Stimulated activated naive CD8-positive, alpha-beta T cell treated with anti-CD3 and anti-CD28 coated beads, Interleukin-15, Interleukin-2, amounts not matched to agents 100 U/mL and 50 U/mL, for 24 hours (primary cell): ENCODE results near the gene ATF7IP2.
"Not testable (repeated sequence)": the region's sequence is repeated elsewhere in the genome, so short reads cannot be mapped to it uniquely, and the experiment has no call there.

Source experiments
- ATAC-seq: fragments of 150-1000 bp; cut with Tn5 transposase; one replicate; pipeline ENCODE4 v1.10.0; 2021
- DNase-seq: peaks from one replicate; pipeline ENCODE4 v3.0.0; 2021

ATF7IP2 gene

GRCh38 chr16:10376229-10376628, 9.6 kb upstream of the ATF7IP2 start:
- DNase-seq (no peak), ATAC-seq (no peak)

GRCh38 chr16:10383626-10384025, 2.2 kb upstream of the ATF7IP2 start:
- no peak for DNase-seq

GRCh38 chr16:10386517-10387100, 748 bp downstream of the ATF7IP2 start:
- DNase-seq: no peak

More at GRCh38 chr16:10383626-10384025, 2.2 kb upstream of the ATF7IP2 start:
- ATAC-seq: no peak

GRCh38 chr16:10387188-10387617, 1.3 kb downstream of the ATF7IP2 start:
- ATAC-seq: no peak

More at GRCh38 chr16:10386517-10387100, 748 bp downstream of the ATF7IP2 start:
- no peak for ATAC-seq

GRCh38 chr16:10388988-10389387, 3.1 kb downstream of the ATF7IP2 start:
- ATAC-seq: no peak
- no peak for DNase-seq

More at GRCh38 chr16:10387188-10387617, 1.3 kb downstream of the ATF7IP2 start:
- DNase-seq: no peak

GRCh38 chr16:10390330-10390729, 4.5 kb downstream of the ATF7IP2 start:
- DNase-seq (no peak), ATAC-seq (no peak)

GRCh38 chr16:10390867-10391266, 5.0 kb downstream of the ATF7IP2 start:
- ATAC-seq (no peak), DNase-seq (no peak)

- DNase-seq: no peak
- ATAC-seq: no peak
Measured at GRCh38 chr16:10391339-10391738, 5.5 kb downstream of the ATF7IP2 start.

- no peak for DNase-seq
- no peak for ATAC-seq
Measured at GRCh38 chr16:10402975-10403374, 17.1 kb downstream of the ATF7IP2 start.

GRCh38 chr16:10405386-10405939, 19.6 kb downstream of the ATF7IP2 start:
- ATAC-seq: no peak
- DNase-seq: no peak

GRCh38 chr16:10408824-10409381, 23.0 kb downstream of the ATF7IP2 start:
- DNase-seq (no peak), ATAC-seq (no peak)

GRCh38 chr16:10409713-10410112, 23.9 kb downstream of the ATF7IP2 start:
- DNase-seq, ATAC-seq: not testable (repeated sequence)

GRCh38 chr16:10410469-10410868, 24.6 kb downstream of the ATF7IP2 start:
- no peak for ATAC-seq

GRCh38 chr16:10412935-10413601, 27.2 kb downstream of the ATF7IP2 start:
- DNase-seq (no peak), ATAC-seq (no peak)

More at GRCh38 chr16:10410469-10410868, 24.6 kb downstream of the ATF7IP2 start:
- no peak for DNase-seq

- not testable (repeated sequence) for ATAC-seq, DNase-seq
Measured at GRCh38 chr16:10418204-10418603, 32.3 kb downstream of the ATF7IP2 start.

GRCh38 chr16:10419701-10420100, 33.8 kb downstream of the ATF7IP2 start:
- DNase-seq: no peak
- ATAC-seq: no peak

GRCh38 chr16:10421596-10421995, 35.7 kb downstream of the ATF7IP2 start:
- DNase-seq: no peak
- no peak for ATAC-seq

GRCh38 chr16:10428433-10429168, 42.7 kb downstream of the ATF7IP2 start:
- ATAC-seq (no peak), DNase-seq (no peak)

GRCh38 chr16:10429299-10429969, 43.6 kb downstream of the ATF7IP2 start:
- DNase-seq, ATAC-seq: not testable (repeated sequence)

- DNase-seq: no peak
- no peak for ATAC-seq
Measured at GRCh38 chr16:10441726-10442125, 55.9 kb downstream of the ATF7IP2 start.

GRCh38 chr16:10447289-10447688, 61.4 kb downstream of the ATF7IP2 start:
- DNase-seq (no peak), ATAC-seq (no peak)
